Adrenal gland (tissue), 5 donors: Measurements from ENCODE around the gene CAMSAP1.

Experiments used
- POLR2A ChIP-seq, 2 donors: fragments of 450-650 bp; IDR thresholded peaks; one replicate each; pipeline ENCODE4 v1.6.1; 2017; ENCODE audit warnings: antibody characterized with exemption in 2 of 2, mild to moderate bottlenecking in 2 of 2, moderate library complexity in 1 of 2
- TF ChIP-seq, protein P1 (sequence below), 6 experiments: fragments of 450-650 bp in 4 of 6; fragments of 200-600 bp in 2 of 6; sonication (generic) in 1 of 6; IDR thresholded peaks; 1 replicate in 5 of 6; 2 replicates in 1 of 6; pipeline versions ENCODE4 v1.5.1 to v1.8.0; 2016 to 2021; ENCODE audit warnings: antibody characterized with exemption in 6 of 6, mild to moderate bottlenecking in 2 of 6, moderate library complexity in 1 of 6
- donor health status: DM: no; HTN: no; CAD: no.

DNA sequence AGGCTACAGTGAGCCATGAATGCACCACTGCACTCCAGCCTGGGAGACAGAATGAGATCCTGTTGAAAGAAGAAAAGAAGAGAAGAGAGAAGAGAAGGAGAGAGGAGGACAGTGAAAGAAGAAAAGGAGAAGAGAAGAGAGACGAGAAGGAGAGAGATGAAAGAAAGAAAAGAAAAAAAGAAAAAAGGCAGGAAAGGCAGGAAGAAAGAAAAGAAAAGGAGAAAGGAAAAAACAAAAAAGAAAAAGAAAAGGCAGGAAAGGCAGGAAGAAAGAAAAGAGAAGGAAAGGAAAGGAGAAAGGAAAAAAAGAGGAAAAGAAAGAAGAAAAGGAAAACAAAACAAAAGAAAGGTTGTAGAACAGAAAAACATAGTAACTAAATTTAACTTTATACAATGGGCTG lies 14.2 kb downstream of the CAMSAP1 start:
- TF ChIP-seq, protein P1, sequence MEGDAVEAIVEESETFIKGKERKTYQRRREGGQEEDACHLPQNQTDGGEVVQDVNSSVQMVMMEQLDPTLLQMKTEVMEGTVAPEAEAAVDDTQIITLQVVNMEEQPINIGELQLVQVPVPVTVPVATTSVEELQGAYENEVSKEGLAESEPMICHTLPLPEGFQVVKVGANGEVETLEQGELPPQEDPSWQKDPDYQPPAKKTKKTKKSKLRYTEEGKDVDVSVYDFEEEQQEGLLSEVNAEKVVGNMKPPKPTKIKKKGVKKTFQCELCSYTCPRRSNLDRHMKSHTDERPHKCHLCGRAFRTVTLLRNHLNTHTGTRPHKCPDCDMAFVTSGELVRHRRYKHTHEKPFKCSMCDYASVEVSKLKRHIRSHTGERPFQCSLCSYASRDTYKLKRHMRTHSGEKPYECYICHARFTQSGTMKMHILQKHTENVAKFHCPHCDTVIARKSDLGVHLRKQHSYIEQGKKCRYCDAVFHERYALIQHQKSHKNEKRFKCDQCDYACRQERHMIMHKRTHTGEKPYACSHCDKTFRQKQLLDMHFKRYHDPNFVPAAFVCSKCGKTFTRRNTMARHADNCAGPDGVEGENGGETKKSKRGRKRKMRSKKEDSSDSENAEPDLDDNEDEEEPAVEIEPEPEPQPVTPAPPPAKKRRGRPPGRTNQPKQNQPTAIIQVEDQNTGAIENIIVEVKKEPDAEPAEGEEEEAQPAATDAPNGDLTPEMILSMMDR (IDR thresholded peaks at IDR 0.05): no peak
- no peak for TF ChIP-seq POLR2A (IDR thresholded peaks at IDR 0.05)
